Osteoblast (primary cell): ENCODE data around the gene CACNA1I. TPM values are rescaled to one million over a fixed set of nuclear protein-coding genes. Genes with fewer than 3 reads are reported as not detected.
A peak's percentile ranks its signal among the peaks of the same experiment; 100 is the strongest.

Experiments used
- DNase-seq: peaks from one replicate; pipeline ENCODE4 v3.0.0; 2011; ENCODE audit warnings: low spot score, mixed read lengths; ENCODE audit not compliant: insufficient read length; ENCODE audit errors: missing footprints
- H2AFZ ChIP-seq: 2 replicates; pipeline ENCODE4 v1.6.0; 2011; ENCODE audit warnings: mild to moderate bottlenecking, low read length
- H3K27ac ChIP-seq: 2 replicates; pipeline ENCODE4 v1.5.1; 2011; ENCODE audit warnings: mild to moderate bottlenecking, low read depth, low read length, moderate library complexity
- H3K27me3 ChIP-seq: 2 replicates; pipeline ENCODE4 v1.6.0; 2012; ENCODE audit warnings: mild to moderate bottlenecking, control low read depth, inconsistent platforms, low read length, moderate library complexity; ENCODE audit not compliant: insufficient read depth
- H3K36me3 ChIP-seq: 2 replicates; pipeline ENCODE4 v1.5.1; 2011; ENCODE audit warnings: mild to moderate bottlenecking, low read length, control low read depth, moderate library complexity; ENCODE audit not compliant: insufficient read depth
- H3K4me1 ChIP-seq: 2 replicates; pipeline ENCODE4 v1.5.1; 2011; ENCODE audit warnings: mild to moderate bottlenecking, low read length, control low read depth, moderate library complexity; ENCODE audit not compliant: insufficient read depth
- H3K4me2 ChIP-seq: 2 replicates; pipeline ENCODE4 v1.6.0; 2011; ENCODE audit warnings: mild to moderate bottlenecking, low read length; ENCODE audit not compliant: insufficient read depth
- H3K4me3 ChIP-seq: fragments of 200-600 bp; sonication (generic); 3 replicates; pipeline ENCODE4 v1.5.1; 2012; ENCODE audit warnings: mild to moderate bottlenecking, low read length, inconsistent platforms; ENCODE audit not compliant: insufficient read depth
- H3K79me2 ChIP-seq: 2 replicates; pipeline ENCODE4 v1.6.0; 2012; ENCODE audit warnings: mild to moderate bottlenecking, low read length, control low read depth, inconsistent platforms; ENCODE audit not compliant: insufficient read depth
- H3K9me3 ChIP-seq: 2 replicates; pipeline ENCODE4 v1.5.1; 2011; ENCODE audit warnings: low read depth, low read length, control low read depth
- H4K20me1 ChIP-seq: 2 replicates; pipeline ENCODE4 v1.6.0; 2012; ENCODE audit warnings: mild to moderate bottlenecking, low read length, control low read depth; ENCODE audit not compliant: insufficient read depth
- total RNA-seq: library from RNA; depleted of rRNA; stranded (reverse); fragments of >200 nt; gene quantifications from 2 replicates; pipeline ENCODE4 v1.2.3, GENCODE V29; 2012
- TF ChIP-seq, protein P1 (sequence below): IDR thresholded peaks from 2 replicates; pipeline ENCODE4 v1.5.1; 2011; ENCODE audit warnings: mild to moderate bottlenecking, low read depth, low read length, moderate library complexity; ENCODE audit errors: extremely low read depth

Gene CACNA1I
- total RNA-seq, 1 donor = under 0.01 TPM

DNA sequence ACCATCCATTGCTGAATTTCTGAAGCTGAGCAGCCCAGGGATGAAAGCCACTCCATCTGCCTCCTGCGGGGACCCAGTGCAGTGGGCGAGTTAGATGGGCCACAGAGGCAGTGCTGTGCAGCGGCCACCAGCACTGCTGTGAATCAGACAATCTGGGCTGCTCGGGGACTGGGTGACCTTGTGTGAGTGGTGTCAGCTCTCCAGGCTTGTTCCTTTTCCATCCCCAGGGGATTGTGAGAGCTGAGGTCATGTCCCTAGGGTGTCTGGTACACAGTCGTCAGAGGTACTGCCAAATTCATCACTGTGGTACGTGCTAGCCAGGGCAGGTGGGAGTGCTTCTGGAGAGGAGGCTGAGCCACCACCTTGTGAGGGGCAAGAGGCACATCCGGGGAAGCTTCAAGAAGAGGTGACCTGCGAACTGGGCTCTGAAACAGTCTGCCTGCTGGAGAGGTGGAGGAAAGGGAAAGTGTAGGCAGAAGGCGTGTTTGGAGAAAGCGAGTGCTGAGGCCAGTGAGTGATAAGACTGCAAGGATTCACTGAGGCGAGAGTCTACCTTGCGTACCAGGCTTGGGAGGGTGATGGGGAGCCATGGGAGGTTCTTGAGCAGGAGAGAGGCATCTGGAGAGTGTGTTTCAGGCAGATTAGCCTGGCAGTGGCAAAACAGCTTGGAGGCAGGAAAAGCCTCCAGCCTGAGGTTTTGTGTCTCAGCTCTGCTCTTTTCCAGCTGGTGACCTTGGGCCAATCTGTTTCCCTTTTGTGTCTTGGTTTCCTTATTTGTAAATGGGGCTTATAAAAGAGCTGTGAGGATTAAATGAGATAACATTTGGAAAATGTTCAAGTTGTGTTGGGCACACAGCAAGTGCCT, 22.7 kb downstream of the CACNA1I start:
- Histone ChIP-seq H2AFZ (no peak overlapping the region), H3K4me1 (peaks cover 9% of the 10 kb centered on the region), H3K27me3 (peaks cover 13% of the 10 kb centered on the region), H3K4me2 (no peak overlapping the region), H3K4me3 (no peak overlapping the region), H4K20me1 (no peaks in the 10 kb centered on the region), H3K27ac (no peak overlapping the region), H3K79me2 (no peaks in the 10 kb centered on the region), H3K9me3 (no peaks in the 10 kb centered on the region), H3K36me3 (no peaks in the 10 kb centered on the region)
- peak; percentile 62 for DNase-seq
- TF ChIP-seq, protein P1, sequence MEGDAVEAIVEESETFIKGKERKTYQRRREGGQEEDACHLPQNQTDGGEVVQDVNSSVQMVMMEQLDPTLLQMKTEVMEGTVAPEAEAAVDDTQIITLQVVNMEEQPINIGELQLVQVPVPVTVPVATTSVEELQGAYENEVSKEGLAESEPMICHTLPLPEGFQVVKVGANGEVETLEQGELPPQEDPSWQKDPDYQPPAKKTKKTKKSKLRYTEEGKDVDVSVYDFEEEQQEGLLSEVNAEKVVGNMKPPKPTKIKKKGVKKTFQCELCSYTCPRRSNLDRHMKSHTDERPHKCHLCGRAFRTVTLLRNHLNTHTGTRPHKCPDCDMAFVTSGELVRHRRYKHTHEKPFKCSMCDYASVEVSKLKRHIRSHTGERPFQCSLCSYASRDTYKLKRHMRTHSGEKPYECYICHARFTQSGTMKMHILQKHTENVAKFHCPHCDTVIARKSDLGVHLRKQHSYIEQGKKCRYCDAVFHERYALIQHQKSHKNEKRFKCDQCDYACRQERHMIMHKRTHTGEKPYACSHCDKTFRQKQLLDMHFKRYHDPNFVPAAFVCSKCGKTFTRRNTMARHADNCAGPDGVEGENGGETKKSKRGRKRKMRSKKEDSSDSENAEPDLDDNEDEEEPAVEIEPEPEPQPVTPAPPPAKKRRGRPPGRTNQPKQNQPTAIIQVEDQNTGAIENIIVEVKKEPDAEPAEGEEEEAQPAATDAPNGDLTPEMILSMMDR = no peak

DNA sequence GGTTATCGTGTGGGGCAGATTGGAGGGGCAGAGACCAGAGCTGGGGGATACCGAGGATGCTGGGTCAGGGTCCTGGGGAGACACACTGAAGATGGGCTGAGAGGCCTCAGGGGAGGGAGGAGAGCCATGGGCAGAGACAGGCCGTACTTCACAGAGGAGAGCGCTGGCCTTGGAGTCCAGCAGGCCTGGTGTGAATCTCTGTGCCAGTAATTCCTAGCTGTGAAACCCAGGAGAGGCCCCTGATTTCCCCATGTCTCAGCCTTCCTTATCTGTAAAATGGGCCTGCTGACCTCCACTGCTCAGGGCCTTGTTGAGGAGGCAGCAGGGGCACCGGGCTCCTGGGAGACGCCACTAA, 23.4 kb downstream of the CACNA1I start:
- Histone ChIP-seq H3K4me2 (no peak overlapping the region), H3K4me1 (peaks cover 9% of the 10 kb centered on the region), H3K4me3 (no peak overlapping the region), H3K27ac (no peak overlapping the region), H4K20me1 (no peaks in the 10 kb centered on the region), H2AFZ (no peak overlapping the region), H3K27me3 (peaks cover 17% of the 10 kb centered on the region), H3K79me2 (no peaks in the 10 kb centered on the region), H3K36me3 (no peaks in the 10 kb centered on the region), H3K9me3 (no peaks in the 10 kb centered on the region)
- DNase-seq = peak; percentile 56
- TF ChIP-seq, protein P1 = no peak

DNA sequence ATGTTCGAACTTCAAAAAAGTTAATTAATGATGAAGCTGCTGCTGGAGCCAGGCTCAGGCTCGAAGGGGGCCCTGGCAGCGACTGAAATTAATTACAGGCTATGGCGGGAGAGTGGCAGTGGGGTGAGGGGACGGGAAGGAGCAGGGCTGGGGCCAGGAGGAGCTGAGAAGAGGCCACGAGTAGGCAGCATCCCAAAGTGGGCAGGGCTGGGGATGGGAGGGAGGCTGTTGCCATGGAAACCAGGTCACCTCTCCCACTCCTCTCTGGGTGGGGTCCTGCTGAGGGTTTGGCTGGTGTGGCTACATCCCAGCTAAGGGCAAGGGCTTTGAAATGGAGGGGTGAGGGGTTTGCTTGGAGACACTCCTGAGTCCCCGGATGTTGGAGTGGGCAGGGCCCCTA, 23.9 kb downstream of the CACNA1I start:
- Histone ChIP-seq H3K27ac (no peak overlapping the region), H3K4me2 (no peak overlapping the region), H3K9me3 (no peaks in the 10 kb centered on the region), H3K4me3 (no peak overlapping the region), H4K20me1 (no peaks in the 10 kb centered on the region), H2AFZ (no peak overlapping the region), H3K36me3 (no peaks in the 10 kb centered on the region), H3K27me3 (peaks cover 17% of the 10 kb centered on the region), H3K79me2 (no peaks in the 10 kb centered on the region), H3K4me1 (peaks cover 9% of the 10 kb centered on the region)
- peak; percentile 31 for DNase-seq
- TF ChIP-seq, protein P1 = no peak

DNA sequence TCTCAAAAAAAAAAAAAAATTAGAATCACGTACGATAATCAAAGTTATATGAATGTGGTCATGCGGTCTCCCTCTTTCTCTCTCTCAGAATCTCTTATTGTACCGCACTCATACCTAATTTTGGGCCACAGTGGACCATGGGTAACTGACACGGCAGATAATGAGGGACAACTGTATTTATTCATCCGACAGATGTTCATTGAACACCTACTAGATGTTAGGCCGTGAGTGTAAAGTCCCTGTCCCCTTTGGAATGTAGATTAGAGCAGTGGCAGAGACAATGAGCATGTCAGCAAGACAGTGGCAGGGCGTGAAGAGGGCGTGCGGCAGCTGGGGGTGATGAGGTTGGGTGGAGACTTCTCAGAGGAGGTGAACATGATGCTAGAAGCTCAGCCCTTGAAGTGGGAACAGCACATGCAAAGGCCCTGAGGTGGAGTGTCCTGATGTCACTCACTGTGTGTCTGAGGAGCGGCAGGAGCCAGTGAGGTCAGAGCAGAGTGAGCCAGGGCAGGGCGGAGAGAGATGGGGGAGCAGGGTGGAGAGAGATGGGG, 25.1 kb downstream of the CACNA1I start:
- peak; percentile 58 for DNase-seq
- H3K36me3 ChIP-seq = no peaks in the 10 kb centered on the region
- TF ChIP-seq, protein P1 = no peak

More for the DNA sequence above, 25.1 kb downstream of the CACNA1I start:
- H3K9me3 ChIP-seq = no peaks in the 10 kb centered on the region
- H3K27ac ChIP-seq = no peak overlapping the region
- no peak overlapping the region for H3K4me3 ChIP-seq
- no peak overlapping the region for H3K4me2 ChIP-seq
- H3K27me3 ChIP-seq = peaks cover 21% of the 10 kb centered on the region
- no peaks in the 10 kb centered on the region for H4K20me1 ChIP-seq
- H3K4me1 ChIP-seq = peaks cover 9% of the 10 kb centered on the region
- no peaks in the 10 kb centered on the region for H3K79me2 ChIP-seq
- H2AFZ ChIP-seq = no peak overlapping the region
